Nephron progenitor cell (in vitro differentiated cells): ENCODE measurements around the gene C2orf42.
"Not testable (repeated sequence)": the region's sequence is repeated elsewhere in the genome, so short reads cannot be mapped to it uniquely, and the experiment has no call there.

Experiments
- DNase-seq: peaks from one replicate; pipeline ENCODE4 v3.0.0; 2021
- H3K27ac Mint-ChIP-seq: 2 replicates; pipeline ENCODE4 v1.8.0; 2021; ENCODE audit warnings: mild to moderate bottlenecking, moderate library complexity, mixed read lengths
- H3K27me3 Mint-ChIP-seq: 2 replicates; pipeline ENCODE4 v1.8.0; 2021; ENCODE audit warnings: mild to moderate bottlenecking, low read depth, mixed read lengths; ENCODE audit not compliant: poor library complexity
- H3K36me3 Mint-ChIP-seq: 2 replicates; pipeline ENCODE4 v1.8.0; 2021; ENCODE audit warnings: low read depth, mixed read lengths
- H3K4me1 Mint-ChIP-seq: 2 replicates; pipeline ENCODE4 v1.8.0; 2021; ENCODE audit warnings: mixed read lengths
- H3K4me3 Mint-ChIP-seq: 2 replicates; pipeline ENCODE4 v1.8.0; 2021; ENCODE audit warnings: mild to moderate bottlenecking, moderate library complexity, mixed read lengths
- H3K9me3 Mint-ChIP-seq: 2 replicates; pipeline ENCODE4 v1.8.0; 2021; ENCODE audit warnings: mild to moderate bottlenecking, moderate library complexity, mixed read lengths
- TF ChIP-seq, protein P1 (sequence below): fragments of 200-600 bp; sonication (generic); IDR thresholded peaks from 2 replicates; pipeline ENCODE4 v1.5.0; 2021; ENCODE audit warnings: antibody characterized with exemption

The C2orf42 gene

DNA sequence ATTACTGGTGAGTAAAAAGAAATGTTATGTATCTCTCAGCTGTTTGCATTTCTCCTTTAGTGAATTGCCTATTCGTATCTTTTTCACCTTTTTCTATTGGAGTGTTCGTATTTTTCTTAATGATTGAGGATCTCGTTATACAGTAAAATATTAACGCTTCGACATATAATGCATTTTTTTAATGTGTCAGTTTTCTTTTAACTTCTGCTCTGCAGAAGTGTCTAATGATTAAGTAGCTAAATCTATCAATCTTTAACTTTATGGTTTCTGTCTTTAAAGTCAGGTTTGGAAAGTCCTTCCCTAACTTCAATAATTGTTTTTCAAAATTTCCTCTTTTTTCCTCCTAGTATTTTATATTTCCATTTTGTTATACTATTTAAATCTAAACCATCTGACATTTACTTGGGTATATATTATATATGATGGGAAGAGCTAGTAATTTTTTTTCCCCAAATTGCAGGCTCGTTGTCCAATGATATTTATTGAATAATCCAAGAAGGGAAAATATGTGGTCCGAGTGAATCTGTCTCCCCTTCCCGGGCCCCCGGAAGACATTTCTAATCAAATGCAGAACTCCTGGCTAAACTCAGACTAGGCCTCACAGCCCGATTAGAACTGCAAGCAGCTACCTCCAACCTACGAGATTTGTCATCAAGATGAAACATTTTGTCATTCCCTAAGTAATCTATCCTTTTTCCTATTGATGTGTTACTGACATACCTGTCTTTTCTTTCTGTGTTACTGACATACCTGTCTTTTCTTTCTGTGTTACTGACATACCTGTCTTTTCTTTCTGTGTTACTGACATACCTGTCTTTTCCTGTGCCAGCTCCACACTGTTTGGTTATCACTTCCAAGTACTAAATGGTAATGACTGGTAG, 86.3 kb downstream of the C2orf42 start:
- Mint-ChIP-seq H3K4me1 (peaks cover 58% of the 10 kb centered on the region), H3K27ac (peak overlapping the region; percentile 93), H3K4me3 (peak overlapping the region; percentile 79), H3K9me3 (peaks cover 10% of the 10 kb centered on the region), H3K27me3 (no peaks in the 10 kb centered on the region), H3K36me3 (peaks cover 9% of the 10 kb centered on the region)
- peak; percentile 46 for DNase-seq
- TF ChIP-seq, protein P1, sequence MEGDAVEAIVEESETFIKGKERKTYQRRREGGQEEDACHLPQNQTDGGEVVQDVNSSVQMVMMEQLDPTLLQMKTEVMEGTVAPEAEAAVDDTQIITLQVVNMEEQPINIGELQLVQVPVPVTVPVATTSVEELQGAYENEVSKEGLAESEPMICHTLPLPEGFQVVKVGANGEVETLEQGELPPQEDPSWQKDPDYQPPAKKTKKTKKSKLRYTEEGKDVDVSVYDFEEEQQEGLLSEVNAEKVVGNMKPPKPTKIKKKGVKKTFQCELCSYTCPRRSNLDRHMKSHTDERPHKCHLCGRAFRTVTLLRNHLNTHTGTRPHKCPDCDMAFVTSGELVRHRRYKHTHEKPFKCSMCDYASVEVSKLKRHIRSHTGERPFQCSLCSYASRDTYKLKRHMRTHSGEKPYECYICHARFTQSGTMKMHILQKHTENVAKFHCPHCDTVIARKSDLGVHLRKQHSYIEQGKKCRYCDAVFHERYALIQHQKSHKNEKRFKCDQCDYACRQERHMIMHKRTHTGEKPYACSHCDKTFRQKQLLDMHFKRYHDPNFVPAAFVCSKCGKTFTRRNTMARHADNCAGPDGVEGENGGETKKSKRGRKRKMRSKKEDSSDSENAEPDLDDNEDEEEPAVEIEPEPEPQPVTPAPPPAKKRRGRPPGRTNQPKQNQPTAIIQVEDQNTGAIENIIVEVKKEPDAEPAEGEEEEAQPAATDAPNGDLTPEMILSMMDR = no peak

DNA sequence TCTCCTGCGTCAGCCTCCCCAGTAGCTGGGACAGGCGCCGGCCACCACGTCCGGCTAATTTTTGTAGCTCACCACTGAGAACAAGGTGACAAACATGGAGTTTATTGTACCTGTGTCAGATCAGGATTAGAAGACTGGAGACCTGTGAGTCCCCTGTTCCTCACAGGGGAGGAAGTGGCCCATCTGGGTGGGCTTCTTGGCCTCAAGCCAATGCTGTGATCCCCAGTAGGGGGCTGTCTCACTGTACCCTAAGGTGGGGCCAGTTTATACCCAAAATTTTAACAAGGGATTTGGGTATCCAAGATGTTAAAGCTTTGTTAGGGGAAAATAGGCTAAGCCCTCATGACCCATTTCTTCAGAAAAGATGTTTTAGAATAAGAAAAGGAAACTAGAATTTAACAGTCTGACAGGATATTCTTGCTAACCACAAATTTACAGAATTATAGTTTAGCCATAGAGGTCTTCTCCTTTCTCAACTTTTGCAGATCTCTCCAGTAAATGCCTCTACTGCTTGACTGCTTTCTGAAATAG, 87.2 kb downstream of the C2orf42 start:
- Mint-ChIP-seq H3K27me3 (no peaks in the 10 kb centered on the region), H3K36me3 (peaks cover 9% of the 10 kb centered on the region), H3K9me3 (peaks cover 10% of the 10 kb centered on the region), H3K4me3 (peak overlapping the region; percentile 79), H3K4me1 (peaks cover 51% of the 10 kb centered on the region), H3K27ac (peak overlapping the region; percentile 93)
- TF ChIP-seq, protein P1 = no peak
- DNase-seq = no peak

DNA sequence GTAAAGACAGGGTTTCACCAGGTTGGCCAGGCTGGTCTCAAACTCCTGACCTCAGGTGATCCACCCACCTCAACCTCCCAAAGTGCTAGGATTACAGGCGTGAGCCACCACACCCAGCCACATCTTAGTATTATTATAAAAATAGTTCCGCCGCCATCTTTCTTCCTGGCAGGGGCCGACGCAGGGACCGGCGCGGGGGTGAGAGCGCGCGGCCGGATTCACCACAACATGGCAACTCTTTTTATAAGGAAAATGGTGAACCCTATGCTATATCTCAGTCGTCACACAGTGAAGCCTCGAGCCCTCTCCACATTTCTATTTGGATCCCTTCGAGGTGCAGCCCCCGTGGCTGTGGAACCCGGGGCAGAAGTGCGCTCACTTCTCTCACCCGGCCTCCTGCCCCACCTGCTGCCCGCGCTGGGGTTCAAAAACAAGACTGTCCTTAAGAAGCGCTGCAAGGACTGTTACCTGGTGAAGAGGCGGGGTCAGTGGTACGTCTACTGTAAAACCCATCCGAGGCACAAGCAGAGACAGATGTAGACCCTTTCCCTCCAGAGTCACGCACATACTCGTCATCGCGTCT, 88.4 kb downstream of the C2orf42 start:
- not testable (repeated sequence) for H3K27ac Mint-ChIP-seq, H3K4me3 Mint-ChIP-seq, H3K36me3 Mint-ChIP-seq, DNase-seq, H3K9me3 Mint-ChIP-seq, H3K27me3 Mint-ChIP-seq
- H3K4me1 Mint-ChIP-seq = peaks cover 39% of the 10 kb centered on the region

DNA sequence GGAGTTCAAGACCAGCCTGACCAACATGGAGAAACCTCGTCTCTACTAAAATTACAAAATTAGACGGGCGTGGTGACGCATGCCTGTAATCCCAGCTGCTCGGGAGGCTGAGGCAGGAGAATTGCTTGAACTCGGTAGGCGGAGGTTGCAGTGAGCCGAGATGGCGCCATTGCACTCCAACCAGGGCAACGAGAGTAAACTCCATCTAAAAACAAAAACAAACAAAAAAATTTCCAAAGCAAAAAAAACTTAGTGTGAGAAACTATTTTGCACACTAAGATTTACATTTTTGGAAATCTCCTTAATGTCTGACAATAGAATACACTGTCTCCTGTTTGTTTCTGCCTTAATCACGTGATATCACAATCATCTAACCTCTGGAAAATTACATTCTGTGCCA, 89.1 kb downstream of the C2orf42 start:
- not testable (repeated sequence) for H3K9me3 Mint-ChIP-seq, H3K27ac Mint-ChIP-seq, H3K27me3 Mint-ChIP-seq, H3K36me3 Mint-ChIP-seq, DNase-seq, H3K4me3 Mint-ChIP-seq
- H3K4me1 Mint-ChIP-seq = peaks cover 32% of the 10 kb centered on the region

DNA sequence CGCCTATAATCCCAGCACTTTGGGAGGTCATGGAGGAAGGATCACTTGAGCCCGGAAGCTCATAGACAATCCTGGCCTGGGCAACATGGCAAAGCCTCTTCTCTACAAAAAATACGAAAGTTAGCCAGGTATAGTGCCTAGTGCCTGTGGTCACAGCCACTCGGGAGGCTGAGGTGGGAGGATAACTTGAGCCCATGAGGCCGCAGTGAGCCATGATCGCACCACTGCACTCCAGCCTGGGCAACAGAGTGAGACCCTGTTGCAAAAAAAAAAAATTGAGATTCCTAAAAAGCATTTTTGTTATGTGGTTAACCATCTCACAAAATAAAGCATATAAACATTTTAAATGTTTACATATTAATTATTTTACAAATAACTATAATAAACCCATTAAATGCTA, 89.6 kb downstream of the C2orf42 start:
- no peak for DNase-seq
- peaks cover 10% of the 10 kb centered on the region for H3K9me3 Mint-ChIP-seq
- no peaks in the 10 kb centered on the region for H3K27me3 Mint-ChIP-seq
- H3K27ac Mint-ChIP-seq = no peak overlapping the region
- H3K36me3 Mint-ChIP-seq = peaks cover 9% of the 10 kb centered on the region
- H3K4me3 Mint-ChIP-seq = no peak overlapping the region
- TF ChIP-seq, protein P1 = no peak
- H3K4me1 Mint-ChIP-seq = peaks cover 32% of the 10 kb centered on the region
